Activated T-cell treated with anti-CD3 and anti-CD28 coated beads, Interleukin-2, amount 50 U/mL, for 1 hour (primary cell): ENCODE measurements around the gene CPLX4.

Experiments
- DNase-seq: peaks from one replicate; pipeline ENCODE4 v3.0.0-alpha.2; 2020

CPLX4 gene

DNA sequence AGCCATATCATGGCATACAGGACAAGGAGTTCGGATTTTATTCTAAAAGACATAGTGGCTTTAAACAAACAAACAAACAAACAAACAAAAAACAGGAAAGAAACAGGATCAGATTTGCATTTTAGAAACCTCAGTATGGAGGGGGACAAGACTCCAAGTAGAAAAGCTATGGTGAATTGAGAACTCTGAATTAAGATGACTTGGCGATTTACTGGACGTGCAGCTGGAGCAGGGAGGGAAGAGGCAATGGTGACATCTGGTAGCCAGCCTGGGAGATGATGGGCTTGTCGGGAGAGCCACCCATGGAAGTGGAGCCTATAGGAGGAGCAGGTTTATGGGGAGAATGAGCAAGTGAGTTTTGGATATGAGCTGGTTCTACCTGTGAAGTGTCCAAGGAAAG, 13.2 kb downstream of the CPLX4 start:
- DNase-seq: no peak

DNA sequence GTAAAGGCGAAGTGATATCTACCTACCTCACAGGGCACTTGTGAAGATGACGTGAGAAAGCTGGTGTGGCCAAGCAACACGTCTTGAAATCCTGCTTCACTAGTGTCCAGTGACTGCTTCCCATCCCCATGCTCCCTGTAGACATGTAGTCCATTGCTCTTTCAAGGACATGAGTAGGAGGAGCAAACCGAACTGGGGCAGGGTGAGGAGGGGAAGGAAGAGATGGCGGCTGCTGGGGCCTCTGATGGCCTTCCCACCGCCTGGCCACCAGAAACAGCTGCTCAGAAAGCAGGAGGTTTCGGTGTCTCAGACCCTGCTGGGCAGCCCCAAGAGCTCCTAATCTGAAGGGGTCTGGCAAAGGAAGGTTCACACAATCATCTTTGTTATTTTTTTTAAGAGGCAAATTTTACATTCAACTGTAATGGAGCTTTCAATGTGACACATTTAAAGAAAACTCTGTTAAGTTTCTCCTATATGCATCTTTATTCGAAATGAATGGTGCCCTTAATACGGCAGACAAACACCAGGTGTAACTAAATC, 14.7 kb downstream of the CPLX4 start:
- no peak for DNase-seq

DNA sequence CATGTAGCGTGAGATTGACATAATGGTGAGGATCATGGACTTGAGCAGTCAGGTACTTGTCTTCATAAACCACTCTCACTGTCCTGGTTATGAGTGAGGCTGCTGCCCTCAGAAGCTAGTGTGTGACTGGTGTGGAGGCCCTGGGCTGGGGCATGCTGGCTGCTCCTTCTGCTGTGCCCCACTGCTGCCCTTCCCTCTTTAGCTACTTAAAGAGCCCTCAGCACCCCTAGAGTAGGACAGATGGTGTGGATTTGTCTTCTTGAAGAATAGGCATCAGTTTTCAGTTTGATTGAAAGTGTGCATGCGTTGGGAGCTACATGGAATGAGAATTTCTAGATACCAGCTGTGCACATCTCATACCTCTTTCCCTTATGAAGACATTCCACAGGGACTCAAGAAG, 15.4 kb downstream of the CPLX4 start:
- no peak for DNase-seq

DNA sequence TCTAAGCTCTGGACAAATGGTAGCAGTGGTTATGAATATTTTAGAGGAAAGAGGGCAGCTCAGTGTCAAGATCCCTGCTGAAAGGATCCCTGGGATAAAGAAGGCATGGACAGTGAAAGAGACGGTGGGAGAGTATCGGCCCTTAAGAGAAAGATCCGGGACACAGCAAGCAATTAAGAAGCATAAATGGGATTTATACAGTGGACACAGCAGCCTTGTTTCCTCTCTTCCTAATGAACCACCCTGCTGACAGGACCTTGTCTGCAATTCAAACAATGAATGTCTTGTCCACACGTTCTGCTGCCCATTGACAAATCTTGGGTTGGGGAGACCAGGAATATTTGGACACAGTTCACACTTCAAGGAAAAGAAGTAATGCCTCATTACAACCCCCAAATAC, 16.5 kb downstream of the CPLX4 start:
- DNase-seq: no peak

DNA sequence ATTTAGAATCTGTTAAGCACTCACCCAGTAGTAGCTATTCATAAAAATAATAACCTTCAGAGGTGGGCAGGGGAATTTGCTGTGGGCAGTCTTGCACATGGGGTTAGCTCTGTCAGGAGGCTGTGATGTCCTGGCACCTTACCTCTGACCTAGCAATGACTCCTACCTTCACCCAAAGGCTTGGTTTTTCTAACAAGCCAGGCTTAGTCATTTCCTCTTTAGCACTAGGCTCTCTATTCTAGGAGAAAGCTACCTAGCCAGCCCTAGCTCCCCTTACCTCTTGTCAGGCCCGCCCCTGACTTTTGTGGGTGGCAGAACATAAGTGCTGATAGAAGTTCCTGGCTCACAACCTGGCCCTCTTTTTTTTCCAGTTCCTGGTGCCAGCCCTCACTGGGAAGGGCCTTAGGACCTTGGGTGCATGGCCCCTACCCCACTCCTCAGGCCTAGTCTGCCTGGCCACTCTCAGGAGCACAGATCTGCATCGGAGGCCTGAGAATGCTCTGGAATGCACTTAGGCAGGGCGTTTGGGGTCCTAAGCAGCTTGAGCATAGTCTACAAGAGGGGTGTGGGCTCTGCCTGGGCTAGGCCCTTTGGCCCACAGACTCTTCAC, 17.7 kb downstream of the CPLX4 start:
- DNase-seq: no peak

- DNase-seq: no peak
Observed at GRCh38 chr18:59298871-59299270, 19.6 kb downstream of the CPLX4 start.

- DNase-seq: no peak
Observed at GRCh38 chr18:59293317-59293716, 25.1 kb downstream of the CPLX4 start.

DNA sequence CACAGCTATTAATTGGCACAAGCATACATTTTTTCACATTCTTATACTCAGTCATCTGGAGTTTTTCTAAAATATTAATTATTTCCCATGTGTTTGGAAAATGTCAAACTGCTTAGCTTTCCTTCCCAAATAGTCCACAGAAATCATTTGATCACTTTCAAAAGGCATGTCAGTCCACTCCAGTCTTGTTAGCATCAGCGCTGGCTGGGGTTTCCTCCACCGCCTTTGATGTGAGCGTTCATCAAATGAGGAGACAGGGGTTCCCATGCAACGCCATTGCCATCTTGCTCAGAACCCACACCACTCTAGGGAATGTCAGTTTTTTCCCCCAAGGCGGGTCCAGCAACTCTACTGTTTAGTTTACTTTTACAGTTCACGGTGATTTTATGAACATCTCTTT, 32.1 kb downstream of the CPLX4 start:
- no peak for DNase-seq

- DNase-seq: no peak
Observed at GRCh38 chr18:59282341-59282740, 36.1 kb downstream of the CPLX4 start.

GRCh38 chr18:59279722-59280121, 38.7 kb downstream of the CPLX4 start:
- DNase-seq: no peak

GRCh38 chr18:59279193-59279592, 39.3 kb downstream of the CPLX4 start:
- DNase-seq: no peak

DNA sequence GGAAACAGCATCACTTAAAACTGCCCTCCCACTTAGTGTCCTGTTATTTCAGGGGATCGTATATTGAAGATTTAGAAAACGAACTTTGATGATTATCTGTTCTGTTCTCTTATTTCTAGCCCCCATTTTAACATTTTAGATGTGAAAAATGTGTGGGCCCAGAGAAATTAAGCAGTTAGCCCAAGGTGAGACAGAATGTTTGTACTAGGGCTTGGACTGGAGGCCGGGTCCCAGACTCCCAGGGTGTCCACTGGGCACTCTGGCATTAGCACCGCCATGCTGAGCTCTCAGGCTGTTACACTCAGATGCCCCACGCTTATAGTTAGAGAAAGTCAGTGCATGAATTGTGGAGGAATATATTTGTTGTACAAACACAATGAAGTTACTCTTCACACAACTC, 39.7 kb downstream of the CPLX4 start:
- DNase-seq: no peak

DNA sequence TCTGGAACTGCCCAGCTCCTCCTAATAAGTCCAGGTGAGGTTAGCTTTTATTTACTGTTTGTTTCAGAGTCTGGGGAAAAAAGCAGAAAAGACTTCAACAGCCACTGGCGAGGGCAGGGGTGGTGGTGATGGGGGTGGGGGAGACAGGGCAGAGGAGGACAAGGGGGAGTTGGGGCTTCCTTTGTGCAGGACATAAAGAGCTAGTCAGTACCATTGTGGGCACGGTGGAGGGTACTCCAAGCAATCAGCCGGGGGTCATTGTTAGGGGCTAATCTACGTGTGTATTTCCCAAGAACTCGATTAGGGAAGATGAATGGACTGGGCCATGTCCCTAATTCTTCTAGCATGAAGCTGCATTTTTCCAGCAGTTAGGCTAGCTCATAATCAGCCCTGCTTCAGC, 42.4 kb downstream of the CPLX4 start:
- no peak for DNase-seq

DNA sequence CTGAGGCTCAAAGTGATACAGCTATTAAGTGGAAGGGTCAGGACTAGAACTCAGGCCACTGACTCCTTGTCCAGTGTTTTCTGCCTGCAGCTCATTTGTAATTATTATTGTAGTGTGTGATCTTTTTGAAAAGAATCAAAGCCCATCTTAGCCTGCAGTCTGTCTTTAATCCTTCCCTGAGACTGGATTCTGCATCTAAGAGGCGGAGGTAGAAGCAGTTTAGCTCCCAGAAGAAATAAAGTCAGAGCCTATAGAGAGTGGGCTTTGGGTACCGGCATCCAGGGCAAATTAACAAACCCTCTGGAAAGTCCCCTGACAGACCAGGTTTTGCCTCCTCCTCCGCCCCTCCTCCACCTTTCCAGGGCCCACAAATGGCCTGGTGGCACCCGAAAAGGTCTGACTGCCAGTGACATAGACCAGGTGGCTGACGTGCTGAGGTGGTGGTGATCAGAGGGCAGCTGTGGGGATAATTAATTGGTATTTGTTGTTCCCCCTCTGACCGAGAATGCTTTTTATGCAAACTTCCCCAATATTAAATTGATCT, 43.0 kb downstream of the CPLX4 start:
- DNase-seq: no peak

DNA sequence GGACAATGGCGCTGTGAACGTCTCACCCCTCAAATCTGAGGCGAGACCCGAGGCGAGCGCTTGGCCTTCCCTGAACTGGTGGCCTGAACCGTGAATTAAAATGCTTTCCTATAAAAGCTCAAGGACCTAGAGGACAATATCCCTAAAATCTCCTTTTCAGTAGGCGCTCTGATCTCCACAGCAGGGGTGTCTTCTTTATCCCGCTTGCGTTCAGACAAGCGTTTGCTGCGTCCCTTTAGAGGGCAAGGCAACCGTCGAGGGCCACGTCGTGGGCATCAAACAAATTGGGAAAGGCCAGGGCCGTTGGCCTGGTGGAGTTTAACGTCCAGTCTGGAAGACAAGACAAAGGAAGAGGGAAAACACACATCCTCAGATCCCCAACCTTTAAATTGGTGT, 43.9 kb downstream of the CPLX4 start:
- DNase-seq: no peak

DNA sequence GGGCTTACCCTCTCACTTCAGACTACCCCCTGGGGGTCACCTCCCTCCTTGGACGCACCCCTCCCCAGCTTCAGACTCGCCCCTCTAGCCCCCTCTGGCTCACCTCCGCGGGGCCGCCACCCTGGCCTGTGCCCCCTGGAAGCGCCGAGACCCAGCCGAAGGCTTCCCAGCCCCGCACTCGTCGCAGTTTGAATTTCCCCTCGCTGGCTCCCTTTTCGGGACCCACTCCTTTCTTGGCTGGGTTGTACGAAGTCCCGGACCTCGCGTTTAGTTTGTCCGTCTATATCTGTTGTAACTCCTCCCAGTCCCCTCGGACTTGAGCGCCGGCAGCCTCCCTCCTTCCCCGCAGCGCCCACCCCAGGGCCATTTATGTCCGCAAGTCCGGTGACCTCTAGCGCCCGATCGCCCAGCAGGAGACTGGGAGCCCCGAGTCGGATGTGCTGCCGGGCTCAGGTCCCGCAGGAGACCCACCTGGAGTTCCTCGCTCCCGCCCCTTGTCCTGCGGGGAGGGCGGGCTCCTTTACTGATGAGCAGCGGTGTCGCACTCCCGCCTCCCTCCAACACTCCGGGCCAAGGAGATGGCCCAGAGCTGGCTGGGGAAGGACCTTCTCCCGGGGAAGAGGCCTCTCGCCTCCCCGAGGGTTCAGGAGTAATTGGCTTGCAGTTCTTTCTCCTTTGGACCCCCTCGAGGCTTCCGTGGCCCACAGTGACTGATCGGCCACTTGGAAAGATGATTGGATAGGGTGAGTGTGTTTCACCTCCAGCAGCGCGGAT, 44.5 kb downstream of the CPLX4 start:
- DNase-seq: no peak

DNA sequence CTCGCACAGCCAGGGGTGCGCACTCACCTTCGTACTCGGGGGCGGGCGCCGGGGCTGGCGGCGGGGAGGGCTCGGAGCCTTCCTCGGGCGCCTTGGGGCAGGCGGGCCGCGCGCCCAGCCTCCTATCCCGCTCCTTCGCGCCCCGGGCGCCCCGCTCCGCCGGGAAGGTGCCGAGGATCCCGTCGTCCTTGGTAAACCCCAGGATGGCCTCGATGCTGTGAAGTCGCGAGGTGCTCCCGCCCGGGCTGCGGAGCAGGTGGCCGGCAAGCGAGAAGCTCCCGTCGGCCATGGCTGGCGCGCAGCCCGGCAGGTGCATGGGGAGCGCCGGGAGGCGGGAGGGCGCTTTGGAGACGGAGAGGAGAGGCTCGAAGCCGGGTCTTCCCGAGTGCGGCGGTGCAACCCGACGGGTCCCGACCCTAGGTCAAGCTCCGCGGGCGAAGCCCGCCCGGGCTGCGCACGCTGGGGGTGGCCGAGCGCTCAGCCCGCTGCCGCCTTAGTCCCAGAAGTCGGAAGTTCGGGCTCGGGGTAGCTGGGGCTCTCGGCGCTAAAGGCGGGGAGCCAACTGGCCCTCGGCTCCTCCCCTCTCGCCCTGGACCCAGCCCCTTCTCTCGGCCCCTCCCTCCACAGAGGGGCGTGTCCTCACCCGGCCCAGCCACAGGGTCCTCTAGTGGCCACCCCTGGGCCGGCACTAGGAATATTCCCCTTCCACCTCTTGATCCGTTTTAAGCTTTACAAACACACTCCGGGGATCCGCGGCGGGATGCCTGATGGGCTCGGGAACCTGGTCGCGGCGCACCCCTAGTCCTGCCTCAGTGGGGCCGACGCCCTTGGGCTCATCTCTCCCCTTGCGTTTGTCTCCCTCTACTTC, 45.3 kb downstream of the CPLX4 start, which contains the start of gene RAX:
Gene RAX, minus strand, starts transcription at position 564 of the 868 bp plus-strand sequence. Its CDS starts 248 bp downstream, at position 316.
- no peak for DNase-seq

DNA sequence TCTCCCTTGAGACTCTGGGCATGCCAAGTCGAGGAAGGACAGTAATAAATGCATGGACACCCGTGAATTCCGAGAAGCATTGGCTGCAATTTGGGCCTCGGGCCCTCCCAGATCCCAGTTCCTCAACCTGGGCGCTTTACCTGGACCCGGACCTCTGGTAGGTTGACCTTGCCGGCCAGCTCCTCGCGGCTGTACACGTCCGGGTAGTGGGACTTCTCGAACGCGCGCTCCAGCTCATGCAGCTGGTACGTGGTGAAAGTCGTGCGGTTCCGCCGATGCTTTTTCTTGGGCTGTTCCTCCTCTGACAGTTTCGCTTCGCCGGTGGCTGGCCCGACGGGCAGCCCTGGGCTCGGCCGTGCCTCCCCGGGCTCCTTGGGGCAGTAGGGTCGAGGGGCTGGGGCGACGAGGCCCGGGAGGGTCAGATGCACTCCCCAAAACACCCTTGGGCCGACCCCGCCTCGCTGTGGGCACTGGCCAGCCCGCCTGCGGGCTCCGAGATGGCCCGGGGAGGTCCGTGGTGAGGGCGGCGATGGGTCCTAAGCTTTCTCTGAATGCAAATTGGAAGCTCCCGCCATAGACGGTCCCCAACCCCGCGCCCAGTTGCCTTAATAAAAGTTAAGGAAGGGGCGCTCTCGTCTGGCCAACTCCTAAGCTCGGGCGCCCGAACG, 46.1 kb downstream of the CPLX4 start:
- no peak for DNase-seq

GRCh38 chr18:59271606-59272220, 46.7 kb downstream of the CPLX4 start:
- no peak for DNase-seq

- no peak for DNase-seq
Observed at GRCh38 chr18:59270689-59271257, 47.7 kb downstream of the CPLX4 start.

DNA sequence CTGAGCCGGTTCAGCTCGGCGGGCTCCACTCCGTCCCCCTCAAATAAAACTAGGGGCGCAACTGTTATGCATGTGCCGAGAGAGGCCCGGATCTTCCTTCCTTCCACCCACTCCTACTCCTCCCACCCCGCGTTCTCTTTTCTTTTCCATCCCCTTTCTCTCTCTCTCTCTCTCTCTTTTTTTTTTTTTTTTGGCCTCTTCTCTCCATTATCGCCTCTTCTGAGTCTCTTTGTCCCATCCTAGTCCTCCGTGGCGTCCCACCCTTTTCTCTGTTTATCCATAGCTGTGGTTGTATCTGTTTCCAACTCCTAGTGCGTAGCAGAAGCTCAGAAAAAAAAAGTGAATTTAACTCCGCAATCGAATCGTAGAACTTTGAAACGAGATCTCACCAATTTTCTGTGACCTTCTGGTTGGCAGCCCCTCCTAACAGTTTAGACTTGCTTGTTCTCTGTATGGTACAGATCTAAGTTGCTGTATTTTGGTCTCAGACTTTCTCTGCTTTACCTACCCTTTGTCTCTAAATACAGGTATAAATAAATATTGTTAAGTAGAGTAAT, 48.8 kb downstream of the CPLX4 start:
- DNase-seq: no peak
